ENCODE measurements around the gene TOB2. TPM values are rescaled to one million over a fixed set of nuclear protein-coding genes. Genes with fewer than 3 reads are reported as not detected.

Gene TOB2
- polyA plus RNA-seq, 1 donor from 2014 or later = 8.2 TPM

- Histone ChIP-seq H3K4me2 (ENCODE audit: low read length) (no peak overlapping the region), H3K9ac (ENCODE audit: low read length) (no peak overlapping the region), H3K4me3 (ENCODE audit: low read length) (no peak overlapping the region), H4K20me1 (ENCODE audit: insufficient read depth) (no peaks in the 10 kb centered on the region), H3K9me3 (ENCODE audit: low read length) (no peaks in the 10 kb centered on the region), H3K27me3 (ENCODE audit: insufficient read depth, low read depth, low read length) (no peaks in the 10 kb centered on the region), H2AFZ (ENCODE audit: low read depth, low read length) (no peak overlapping the region), H3K27ac (ENCODE audit: low read length) (peak overlapping the region; percentile 98), H3K9me2 (ENCODE audit: insufficient read depth, low read length) (no peaks in the 10 kb centered on the region), H3K36me3 (ENCODE audit: insufficient read depth, low read length) (no peaks in the 10 kb centered on the region), H3K79me2 (replicated peaks; ENCODE audit: insufficient read depth, low read length) (peaks cover 64% of the 10 kb centered on the region), H3F3A (ENCODE audit: insufficient read depth, low read length, poor library complexity, severe bottlenecking) (peaks cover 4% of the 10 kb centered on the region)
- TF ChIP-seq, protein P1, sequence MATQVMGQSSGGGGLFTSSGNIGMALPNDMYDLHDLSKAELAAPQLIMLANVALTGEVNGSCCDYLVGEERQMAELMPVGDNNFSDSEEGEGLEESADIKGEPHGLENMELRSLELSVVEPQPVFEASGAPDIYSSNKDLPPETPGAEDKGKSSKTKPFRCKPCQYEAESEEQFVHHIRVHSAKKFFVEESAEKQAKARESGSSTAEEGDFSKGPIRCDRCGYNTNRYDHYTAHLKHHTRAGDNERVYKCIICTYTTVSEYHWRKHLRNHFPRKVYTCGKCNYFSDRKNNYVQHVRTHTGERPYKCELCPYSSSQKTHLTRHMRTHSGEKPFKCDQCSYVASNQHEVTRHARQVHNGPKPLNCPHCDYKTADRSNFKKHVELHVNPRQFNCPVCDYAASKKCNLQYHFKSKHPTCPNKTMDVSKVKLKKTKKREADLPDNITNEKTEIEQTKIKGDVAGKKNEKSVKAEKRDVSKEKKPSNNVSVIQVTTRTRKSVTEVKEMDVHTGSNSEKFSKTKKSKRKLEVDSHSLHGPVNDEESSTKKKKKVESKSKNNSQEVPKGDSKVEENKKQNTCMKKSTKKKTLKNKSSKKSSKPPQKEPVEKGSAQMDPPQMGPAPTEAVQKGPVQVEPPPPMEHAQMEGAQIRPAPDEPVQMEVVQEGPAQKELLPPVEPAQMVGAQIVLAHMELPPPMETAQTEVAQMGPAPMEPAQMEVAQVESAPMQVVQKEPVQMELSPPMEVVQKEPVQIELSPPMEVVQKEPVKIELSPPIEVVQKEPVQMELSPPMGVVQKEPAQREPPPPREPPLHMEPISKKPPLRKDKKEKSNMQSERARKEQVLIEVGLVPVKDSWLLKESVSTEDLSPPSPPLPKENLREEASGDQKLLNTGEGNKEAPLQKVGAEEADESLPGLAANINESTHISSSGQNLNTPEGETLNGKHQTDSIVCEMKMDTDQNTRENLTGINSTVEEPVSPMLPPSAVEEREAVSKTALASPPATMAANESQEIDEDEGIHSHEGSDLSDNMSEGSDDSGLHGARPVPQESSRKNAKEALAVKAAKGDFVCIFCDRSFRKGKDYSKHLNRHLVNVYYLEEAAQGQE (IDR thresholded peaks at IDR 0.05; ENCODE audit: borderline replicate concordance) = no peak
- TF ChIP-seq SMC3 (conservative IDR thresholded peaks at IDR 0.05; ENCODE audit: poor library complexity) = no peak
- no peak for TF ChIP-seq MXI1 (conservative IDR thresholded peaks at IDR 0.05; ENCODE audit: poor library complexity, severe bottlenecking)
- no peak for TF ChIP-seq RAD21 (conservative IDR thresholded peaks at IDR 0.05)
- TF ChIP-seq CTCF (IDR thresholded peaks at IDR 0.05; ENCODE audit: poor library complexity, severe bottlenecking) = no peak
- TF ChIP-seq EP300 (conservative IDR thresholded peaks at IDR 0.05; ENCODE audit: poor library complexity, severe bottlenecking) = no peak
- TF ChIP-seq POLR2AphosphoS5 (IDR thresholded peaks at IDR 0.05) = no peak
- no peak for TF ChIP-seq TAF1 (IDR thresholded peaks at IDR 0.05; ENCODE audit: low read depth)
- TF ChIP-seq EZH2 (IDR thresholded peaks at IDR 0.05; ENCODE audit: borderline replicate concordance, insufficient read depth, low read length, poor library complexity, severe bottlenecking) = no peak
Measured at GRCh38 chr22:41482319-41482935, 35.8 kb upstream of the TOB2 start.

DNA sequence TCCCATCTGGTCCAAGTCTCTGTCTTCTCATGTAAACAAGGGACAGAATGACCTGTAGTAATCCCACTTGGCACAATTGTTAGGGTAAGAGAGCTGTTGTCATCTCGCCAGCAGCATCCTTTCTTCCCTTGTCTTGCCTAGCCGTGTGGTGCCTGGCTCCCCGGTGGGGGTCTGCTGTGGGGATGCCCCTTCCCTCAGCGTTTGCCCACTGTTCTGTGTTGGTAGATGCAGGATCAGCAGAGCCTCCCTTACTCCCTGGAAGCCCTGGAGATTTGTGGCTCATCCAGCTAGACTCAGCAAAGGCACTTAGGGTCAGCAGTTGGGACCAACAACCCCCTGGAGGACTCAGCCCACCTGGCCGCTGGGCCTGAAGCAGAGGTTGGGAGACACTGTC is 35.3 kb upstream of the TOB2 start:
- no peak overlapping the region for H3K4me2 ChIP-seq (ENCODE audit: low read length)

More for the DNA sequence above, 35.3 kb upstream of the TOB2 start:
- peak overlapping the region; percentile 98 for H3K27ac ChIP-seq (ENCODE audit: low read length)
- no peak overlapping the region for H2AFZ ChIP-seq (ENCODE audit: low read depth, low read length)
- peaks cover 61% of the 10 kb centered on the region for H3K79me2 ChIP-seq (replicated peaks; ENCODE audit: insufficient read depth, low read length)
- H3K4me3 ChIP-seq (ENCODE audit: low read length) = no peak overlapping the region
- H3K36me3 ChIP-seq (ENCODE audit: insufficient read depth, low read length) = no peaks in the 10 kb centered on the region
- H3K9ac ChIP-seq (ENCODE audit: low read length) = no peak overlapping the region
- H4K20me1 ChIP-seq (ENCODE audit: insufficient read depth) = no peaks in the 10 kb centered on the region
- H3F3A ChIP-seq (ENCODE audit: insufficient read depth, low read length, poor library complexity, severe bottlenecking) = peaks cover 4% of the 10 kb centered on the region
- TF ChIP-seq TAF1 (IDR thresholded peaks at IDR 0.05; ENCODE audit: low read depth) = no peak
- TF ChIP-seq, protein P1 (IDR thresholded peaks at IDR 0.05; ENCODE audit: borderline replicate concordance) = no peak
- no peak for TF ChIP-seq SMC3 (conservative IDR thresholded peaks at IDR 0.05; ENCODE audit: poor library complexity)
- no peak for TF ChIP-seq POLR2AphosphoS5 (IDR thresholded peaks at IDR 0.05)
- no peak for TF ChIP-seq EP300 (conservative IDR thresholded peaks at IDR 0.05; ENCODE audit: poor library complexity, severe bottlenecking)
- no peak for TF ChIP-seq EZH2 (IDR thresholded peaks at IDR 0.05; ENCODE audit: borderline replicate concordance, insufficient read depth, low read length, poor library complexity, severe bottlenecking)
- no peak for TF ChIP-seq MXI1 (conservative IDR thresholded peaks at IDR 0.05; ENCODE audit: poor library complexity, severe bottlenecking)
- TF ChIP-seq RAD21 (conservative IDR thresholded peaks at IDR 0.05) = no peak
- no peak for TF ChIP-seq CTCF (IDR thresholded peaks at IDR 0.05; ENCODE audit: poor library complexity, severe bottlenecking)
- H3K9me3 ChIP-seq (ENCODE audit: low read length) = no peaks in the 10 kb centered on the region
- no peaks in the 10 kb centered on the region for H3K27me3 ChIP-seq (ENCODE audit: insufficient read depth, low read depth, low read length)
- no peaks in the 10 kb centered on the region for H3K9me2 ChIP-seq (ENCODE audit: insufficient read depth, low read length)
